Inflammatory macrophage treated with lipopolysaccharide for 1 hour (primary cell): Measurements from ENCODE around the gene ZDHHC9.
A peak's percentile ranks its signal among the peaks of the same experiment; 100 is the strongest.

Experiments used
- DNase-seq, 2 donors: peaks; one replicate each; pipeline ENCODE4 v3.0.0-alpha.2; 2020 to 2022

The ZDHHC9 gene

DNA sequence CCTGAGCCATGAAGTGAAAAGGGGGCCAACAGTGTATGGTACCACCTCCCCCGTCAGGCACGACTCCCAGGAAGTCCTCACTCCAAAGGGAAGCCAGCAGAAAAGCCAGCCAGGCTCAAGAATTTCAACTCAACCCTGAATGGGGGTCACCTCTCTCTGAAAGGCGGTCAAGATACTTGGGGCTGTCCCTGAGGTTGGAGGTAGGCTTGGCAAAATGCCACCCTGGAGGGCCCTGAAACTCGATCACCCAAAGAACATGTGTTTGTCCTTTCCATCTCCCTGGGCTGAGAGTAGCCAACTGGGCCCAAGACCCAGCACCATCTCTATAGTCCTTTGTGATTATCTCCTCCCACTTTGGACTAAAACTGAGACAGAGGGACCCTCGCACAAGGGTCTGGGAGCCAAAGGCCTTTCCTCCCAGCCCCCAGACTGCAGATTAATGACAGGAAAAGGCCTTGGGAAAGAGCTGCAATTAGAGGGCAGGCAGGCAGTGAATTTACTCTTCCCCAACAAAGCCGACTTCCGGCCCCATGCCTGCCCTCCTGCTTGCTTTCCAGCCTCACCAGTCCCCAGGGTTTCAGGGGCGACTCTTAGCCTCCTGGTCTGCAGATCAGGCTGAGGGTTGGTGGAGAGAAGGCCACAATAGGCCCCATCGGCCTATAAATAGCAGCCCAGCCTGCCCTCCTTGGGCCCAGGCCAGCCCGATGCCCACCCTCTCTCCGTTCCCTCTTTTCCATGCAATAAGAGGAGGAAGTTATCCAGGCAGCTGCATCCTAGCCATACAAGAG lies 58.3 kb downstream of the ZDHHC9 start:
- DNase-seq: no peak

DNA sequence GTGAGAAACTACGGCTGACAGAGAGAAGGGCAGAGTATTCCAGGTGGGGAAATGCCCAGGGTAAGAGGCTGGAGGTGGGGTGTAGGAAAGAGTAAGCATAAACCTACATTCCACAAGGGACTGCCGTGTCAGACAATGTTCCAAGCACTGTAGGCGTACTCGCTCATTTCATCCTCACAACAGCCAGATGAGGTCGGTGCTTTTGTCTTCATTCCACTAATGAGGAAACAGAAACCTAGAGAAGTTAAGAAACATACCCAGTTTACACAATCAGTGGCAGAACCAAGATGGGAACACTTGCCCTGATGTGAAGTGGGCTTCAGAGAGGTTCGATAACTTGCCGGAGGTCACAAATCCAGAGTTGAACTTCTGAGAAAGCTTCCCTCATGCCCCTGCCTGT lies 59.3 kb downstream of the ZDHHC9 start:
- DNase-seq: peak; percentile 70 to 77

DNA sequence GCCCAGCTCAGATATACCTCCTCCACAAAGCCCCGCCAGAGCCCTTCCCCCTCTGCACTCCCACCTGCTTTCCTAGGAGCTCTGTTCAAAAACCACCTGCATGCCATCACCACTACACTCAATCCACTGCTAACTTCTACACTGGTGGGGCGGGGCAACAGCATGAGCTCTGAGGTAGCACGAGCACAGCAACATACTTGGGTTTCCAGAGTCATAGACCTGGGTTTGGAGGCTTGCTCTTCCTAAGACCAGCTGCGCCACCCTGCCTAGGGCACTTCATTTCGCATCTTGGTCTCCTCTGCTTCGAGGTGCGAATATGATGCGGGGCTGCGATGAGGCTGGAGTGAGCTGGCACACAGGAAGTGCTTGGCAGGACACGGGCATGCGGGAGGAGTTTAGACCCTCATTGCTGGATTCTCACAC lies 60.4 kb downstream of the ZDHHC9 start:
- DNase-seq: no peak

DNA sequence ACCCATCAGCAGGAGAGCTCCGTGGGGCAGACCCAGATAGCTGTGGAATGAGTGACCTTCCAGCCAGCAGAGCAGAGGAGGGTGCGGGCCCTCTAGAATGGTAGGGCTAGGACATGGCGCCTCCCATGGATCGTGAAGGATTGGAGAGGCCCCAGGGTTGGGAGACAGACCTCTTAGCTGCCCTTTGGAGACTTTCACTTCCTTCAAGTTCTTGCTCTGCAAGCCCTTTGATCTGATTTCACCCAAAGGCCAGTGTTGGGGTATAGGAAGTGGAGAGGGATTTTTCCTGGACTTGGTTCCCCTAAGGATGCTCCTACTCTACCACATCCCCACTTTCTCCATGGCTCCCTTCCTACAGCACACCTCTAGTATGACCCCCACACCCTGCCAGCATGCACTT lies 61.0 kb downstream of the ZDHHC9 start:
- DNase-seq: peak in 1 of 2 donors; percentile 38

DNA sequence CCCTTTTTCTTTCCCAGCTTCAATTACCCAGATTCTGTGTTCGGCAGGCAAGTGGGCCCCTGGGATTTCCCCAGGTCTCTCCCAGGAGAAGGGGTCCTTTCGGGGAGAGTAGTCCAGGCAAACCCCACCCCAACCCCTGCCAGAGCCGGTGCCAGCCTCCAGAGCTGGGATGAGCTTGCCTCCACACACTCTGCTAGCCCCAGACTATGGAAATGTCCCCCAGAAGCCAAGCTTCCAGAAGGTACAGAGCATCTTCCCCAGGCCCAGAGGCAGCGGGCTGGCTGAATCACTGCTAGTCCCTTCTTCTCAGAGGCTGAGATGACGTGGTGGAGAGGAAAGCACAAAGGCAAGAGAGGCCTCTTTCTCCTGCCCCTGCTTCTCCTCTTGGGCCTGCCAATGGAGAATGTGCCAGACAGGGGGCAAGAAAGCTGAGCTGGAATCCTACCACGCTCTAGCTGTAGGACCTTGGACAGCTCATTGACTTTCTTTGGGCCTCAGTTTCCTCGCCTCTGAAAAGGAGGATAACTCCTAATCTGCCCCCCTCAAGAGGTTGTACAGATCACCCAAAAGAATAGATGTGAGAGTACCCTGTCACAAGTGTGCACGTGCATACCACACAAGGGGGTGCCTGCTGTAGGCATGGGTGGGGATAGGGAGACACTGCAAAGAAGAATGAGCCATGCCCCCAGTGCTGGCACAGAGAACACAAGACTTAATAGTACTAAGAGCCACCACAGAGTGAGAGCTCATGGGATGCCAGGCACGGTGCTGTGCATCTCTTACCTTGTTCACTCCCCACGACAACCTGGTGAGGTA lies 61.8 kb downstream of the ZDHHC9 start:
- DNase-seq: no peak

DNA sequence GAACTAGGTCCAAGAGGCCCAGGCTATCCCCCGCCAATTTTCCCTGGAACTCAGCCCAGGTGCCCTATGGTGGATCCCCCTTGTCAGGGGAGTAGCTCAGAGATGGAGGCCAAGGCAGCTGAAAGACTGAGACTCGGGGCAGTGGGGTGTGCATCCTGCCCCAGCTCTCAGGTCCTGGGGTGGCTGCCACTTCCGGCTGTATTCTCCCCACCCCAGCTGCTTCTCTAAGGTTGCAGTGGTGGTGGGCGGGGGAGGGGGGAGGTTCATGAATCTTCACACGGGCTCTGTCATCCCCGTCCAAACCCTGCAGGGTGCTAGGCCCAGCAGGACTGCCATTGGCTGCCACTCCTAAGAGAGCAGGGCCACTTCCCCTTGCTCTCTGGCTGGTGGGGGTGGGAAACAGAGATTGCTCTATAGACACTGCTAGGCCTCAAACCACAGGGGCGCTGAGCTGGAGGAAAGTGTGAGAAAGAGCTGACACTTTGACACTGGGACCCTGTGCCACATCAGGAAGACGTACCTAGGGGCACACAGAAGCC lies 62.5 kb downstream of the ZDHHC9 start:
- peak; percentile 60 to 85 for DNase-seq

DNA sequence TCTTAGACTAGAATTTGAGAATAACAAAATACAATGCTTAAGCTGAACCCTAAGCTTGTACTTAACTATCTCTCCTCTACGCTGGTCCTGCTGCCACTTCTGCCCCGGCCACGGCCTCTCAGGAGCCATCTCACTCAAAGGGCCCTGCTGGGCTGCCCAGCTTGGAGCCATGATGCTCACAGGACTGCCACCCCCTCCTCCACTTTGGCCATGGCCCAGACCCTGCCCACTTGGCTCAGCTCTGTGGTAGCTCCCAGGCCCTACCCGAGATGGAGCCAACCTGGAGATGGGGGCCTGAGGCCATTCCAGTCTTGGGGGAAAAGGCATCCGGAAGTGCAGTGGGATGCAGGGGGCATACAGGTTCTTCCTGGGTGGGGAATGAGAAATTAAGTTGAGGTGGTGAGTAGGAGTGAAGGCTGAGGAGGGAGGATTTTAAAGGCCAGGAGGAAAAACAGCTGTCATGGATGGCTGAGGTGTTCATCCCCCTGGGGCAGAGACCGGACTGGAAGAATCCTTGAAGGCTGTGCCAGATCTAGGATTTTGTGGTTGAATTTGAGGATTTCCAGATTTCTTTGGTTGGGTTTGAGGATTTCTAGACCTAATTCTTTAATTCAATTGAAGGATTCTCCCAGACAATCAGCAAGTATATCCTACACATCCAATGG lies 63.1 kb downstream of the ZDHHC9 start:
- DNase-seq: no peak

DNA sequence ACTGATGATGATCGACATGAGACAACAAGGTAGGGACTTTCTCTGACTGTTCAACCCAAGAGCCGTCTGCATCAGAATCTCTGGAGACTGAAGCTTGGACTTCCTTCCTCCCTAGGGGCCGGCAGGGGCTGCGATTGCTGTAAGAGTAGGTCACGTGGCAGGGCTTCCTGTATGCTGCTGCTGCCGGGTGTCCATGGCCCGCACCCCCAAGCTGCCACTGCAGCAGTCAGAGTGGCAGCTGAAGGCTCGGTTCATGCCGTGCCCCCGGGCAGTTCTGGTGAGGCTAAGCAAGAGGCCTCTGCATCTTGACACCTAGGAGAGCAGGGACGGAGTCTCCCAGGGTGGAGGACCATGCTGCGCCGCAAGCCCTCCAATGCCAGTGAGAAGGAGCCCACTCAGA lies 63.9 kb downstream of the ZDHHC9 start, which contains the start of gene SASH3:
SASH3 (plus strand) TSS at position 203 of the 400 bp plus-strand sequence; CDS start at position 352, 149 bp downstream.
- DNase-seq: peak; percentile 62 to 77

DNA sequence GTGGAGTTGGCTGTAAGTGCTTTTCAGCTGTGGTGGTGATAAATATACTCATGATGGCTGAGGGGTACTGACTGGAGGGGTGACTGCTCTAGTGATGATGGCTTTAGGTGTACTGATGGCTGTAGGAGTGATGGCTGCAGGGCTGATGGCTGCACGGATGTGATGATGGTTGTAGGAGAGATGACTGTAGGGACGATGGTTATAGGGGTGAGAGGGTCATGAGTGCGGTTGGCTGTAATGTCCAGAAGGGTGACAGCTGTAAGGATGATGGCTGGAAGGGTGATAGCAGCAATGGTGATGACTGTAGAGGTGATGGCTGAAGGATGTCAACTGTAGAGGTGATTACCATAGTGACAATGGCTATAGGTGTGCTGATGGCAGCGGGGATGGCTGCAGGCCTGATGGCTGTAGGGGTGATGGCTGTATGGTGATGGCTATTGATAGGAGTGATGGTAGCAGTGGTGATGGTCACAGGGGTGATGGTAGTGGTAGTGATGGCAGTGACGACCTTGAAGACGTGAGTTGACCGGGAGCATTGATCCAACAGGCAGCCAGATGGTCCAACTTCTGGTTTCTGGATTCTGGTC lies 64.5 kb downstream of the ZDHHC9 start:
- DNase-seq: no peak

DNA sequence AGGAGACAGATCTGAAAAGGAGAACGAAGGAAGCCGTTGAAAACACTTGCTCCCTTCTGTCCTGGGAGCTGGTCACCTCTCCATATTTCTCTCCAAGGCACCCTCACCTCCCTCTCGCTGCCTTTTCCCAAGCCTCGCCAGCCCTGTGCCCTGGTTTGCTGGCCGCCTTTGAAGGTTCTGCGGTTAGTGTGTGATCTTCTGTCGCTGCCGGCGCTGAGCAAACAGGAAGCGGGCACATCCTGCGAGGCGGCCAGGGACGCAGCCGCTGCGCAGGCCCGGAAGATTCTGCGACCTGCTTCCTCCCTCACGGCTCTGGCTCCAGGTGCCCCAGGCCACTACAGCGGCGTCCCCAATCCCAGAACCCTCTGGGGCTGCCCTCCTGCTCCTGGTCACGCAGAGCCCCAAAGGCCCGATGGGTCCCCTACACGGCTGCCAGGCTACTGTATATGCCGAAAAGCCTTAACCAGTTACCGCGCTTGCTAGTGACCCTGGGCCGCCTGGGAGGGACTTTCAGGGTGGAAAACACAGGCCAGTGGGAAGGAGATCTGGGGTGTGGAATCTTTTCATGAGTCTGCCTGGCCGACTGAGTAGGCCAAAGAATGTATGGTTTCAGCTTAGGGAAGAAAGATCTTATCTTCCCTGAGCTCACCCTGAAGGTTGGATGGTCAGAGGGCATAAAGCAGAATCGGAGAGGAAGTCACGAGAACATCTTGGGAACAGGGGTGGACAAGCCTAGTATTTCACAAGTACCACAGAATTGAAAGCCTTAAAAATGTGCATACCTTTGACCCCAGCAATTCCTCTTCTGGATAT lies 66.3 kb downstream of the ZDHHC9 start:
- peak; percentile 34 to 83 for DNase-seq

DNA sequence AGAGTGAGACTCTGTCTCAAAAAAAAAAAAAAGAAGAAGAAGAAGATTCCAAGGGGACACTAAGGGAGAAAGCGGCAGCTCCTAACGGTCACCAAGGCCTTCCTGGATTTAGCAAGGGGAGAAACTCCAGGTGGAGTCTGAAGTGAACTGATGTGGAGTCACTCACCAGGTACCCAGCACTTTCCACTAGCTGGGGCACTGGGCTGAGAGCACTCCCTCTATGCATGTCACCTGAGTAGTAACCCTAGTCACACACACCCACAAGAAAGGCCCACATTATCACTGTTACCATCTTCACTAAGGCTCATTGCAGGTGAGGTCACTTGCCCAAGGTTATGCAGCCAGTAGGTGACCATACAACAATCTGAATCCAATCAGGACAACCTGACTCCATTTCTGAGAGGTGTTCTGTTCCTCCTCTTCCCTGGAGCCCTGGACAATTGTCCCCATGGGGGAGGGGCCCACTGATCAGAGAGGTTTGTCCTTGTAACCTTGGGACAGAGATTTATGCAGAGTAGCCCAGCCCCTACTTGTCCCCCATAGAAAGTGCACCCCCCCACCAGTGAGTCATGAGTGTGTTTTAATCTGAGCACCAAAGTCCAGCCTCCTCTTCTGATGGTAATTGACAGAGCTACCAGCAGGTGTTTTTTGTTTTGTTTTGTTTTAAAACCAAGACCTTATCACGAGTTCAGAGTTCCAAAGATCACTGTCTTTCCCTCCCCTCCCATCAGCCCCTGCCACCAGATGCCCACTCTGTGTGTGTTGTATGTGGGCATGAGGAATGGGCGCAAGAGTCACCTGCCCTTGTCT lies 69.8 kb downstream of the ZDHHC9 start:
- DNase-seq: no peak

DNA sequence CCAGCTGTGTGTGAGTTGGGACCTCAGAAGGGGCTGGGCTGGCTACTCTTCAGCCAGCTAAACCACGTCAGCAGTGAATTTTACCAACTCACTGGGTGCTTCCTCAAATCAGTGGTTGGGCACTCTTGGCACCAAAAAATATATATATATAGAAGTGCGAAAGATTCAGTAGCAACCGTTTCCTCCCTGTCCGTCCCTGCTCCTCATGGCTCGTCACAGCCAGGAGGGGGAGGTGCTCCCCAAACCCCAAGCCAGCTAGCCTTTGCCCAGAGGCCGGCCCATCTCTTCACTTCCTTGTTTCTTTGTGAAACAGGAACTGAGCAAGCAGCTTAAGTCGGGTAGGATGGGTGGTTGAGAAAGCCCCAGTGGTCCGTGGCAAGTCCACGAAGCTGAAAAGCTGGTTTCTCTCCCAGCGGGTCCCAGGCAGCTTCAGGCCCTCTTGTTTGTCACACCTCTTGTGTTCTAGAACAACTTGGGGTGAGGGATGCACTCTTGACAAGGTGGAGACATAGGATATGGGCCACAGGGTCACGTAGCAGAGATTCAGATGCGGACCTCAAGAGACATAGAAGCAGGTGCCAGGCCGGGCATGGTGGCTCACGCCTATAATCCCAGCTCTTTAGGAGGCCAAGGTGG lies 70.8 kb downstream of the ZDHHC9 start:
- peak; percentile 80 to 90 for DNase-seq

DNA sequence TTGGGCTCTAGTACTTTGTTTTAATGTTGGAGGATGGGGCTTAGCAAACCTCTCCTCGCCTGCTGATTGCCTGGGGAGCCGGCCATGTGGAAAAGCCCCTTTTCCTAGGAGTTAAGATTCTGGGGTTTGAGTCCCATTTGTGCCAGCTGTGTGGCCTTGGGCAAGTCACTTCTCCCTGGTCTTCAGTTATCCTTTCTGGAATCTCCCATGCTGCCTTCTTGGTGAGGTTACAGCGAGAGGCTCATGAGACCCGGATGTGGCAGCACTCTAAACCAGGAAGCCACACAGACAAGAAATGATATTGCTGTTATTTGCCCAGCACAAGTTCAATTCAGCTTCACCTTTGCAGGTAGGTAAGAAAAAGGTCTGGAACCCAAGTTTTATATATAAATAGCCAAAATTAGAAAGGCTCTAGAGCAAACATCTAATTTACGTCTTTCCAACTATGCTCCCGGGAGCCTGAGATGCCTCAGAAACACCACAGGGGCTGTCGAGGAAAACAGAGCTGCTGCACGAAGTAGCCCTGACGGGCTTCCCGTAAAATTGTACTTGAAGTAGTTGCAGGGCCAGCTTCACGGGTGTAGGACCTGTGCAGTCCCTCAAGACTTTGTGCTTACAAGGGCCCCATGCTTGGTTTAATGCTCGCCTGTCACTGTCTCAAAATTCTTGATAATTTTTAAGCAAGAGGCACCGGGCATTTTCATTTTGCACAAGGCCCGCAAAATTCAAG lies 72.3 kb downstream of the ZDHHC9 start:
- no peak for DNase-seq

DNA sequence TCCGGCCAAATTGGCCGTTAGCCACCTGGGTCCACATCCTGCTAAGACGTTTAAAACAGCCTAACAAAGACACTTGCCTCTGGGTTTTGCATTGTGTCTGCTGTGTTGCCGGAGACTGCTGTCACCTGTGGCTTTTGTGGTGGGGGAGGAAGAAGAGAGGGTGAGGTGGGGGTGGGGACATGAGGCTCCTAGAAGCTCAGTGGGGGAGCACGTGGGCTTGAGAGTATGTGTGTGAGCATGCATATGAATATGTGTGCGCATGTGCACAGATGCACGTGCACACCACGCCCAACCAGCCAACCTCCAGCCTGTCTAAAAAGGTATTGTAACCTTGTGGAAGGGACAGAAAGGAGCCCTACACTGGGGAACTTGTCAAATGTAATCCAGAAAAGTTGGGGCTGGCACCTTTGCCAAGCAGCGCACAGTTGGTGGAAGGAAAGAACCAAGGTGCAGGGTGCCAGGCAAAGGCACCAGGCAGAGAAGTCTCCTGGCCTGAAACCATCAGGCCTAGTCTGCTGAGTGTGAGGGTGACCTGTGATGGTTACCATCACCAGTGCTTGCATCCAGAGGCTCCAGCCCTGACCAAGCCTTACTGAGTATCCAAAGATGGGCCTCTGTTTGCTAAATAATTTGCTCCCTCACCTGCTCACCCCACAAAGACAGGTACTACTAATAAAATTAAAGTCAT lies 74.1 kb downstream of the ZDHHC9 start:
- DNase-seq: no peak

DNA sequence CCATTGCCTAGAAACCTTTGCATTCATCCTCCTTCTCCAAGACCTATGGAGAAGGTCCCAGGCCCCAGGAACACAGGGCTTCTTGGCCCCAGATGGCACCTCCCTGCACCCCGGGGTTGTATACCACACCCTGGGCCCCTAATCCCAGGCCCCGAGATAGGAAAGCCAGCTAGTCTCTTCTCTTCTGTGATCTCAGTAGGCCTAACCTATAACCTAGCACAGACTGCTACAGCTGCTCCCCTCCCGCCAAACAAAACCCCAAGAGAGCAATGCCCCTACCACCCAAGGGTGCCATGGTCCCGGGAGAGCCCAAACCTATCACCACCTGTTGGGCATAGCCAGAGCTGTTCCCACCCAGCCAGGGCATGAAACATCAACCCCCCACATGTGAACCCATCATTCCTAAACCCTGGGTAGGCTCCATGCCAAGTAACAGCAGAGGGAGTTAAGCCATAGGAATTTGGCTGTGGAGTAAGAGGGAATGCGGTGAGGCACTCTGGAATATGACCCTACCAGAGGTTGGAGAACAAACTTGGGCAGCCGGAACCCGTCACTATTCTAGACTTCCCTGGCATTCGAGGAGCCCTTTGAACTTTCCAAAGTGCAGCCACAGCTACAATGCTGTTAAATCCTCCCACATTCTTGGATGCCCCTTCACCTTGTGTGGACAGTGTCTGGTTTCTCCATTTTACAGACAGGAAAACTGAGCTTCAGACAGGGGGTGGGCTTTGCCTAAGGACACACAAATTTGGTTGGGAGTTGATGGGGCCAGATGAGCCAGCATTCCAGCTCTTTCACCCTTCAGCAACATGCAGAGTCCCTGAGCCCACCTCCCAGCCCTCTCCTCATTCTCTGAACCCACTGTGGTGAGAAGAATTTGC lies 74.9 kb downstream of the ZDHHC9 start:
- no peak for DNase-seq

DNA sequence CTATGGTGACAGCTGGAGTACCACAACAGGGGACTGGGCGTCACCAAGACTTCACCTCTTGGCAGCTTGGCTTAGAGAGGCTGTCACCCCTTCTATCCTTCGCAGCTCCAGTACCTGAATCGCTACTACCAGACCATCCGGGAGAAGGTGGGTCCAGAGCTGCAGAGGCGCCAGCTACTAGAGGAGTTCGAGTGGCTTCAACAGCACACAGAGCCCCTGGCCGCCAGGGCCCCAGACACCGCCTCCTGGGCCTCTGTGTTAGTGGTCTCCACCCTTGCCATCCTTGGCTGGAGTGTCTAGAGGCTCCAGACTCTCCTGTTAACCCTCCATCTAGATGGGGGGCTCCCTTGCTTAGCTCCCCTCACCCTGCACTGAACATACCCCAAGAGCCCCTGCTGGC lies 75.5 kb downstream of the ZDHHC9 start:
- no peak for DNase-seq

DNA sequence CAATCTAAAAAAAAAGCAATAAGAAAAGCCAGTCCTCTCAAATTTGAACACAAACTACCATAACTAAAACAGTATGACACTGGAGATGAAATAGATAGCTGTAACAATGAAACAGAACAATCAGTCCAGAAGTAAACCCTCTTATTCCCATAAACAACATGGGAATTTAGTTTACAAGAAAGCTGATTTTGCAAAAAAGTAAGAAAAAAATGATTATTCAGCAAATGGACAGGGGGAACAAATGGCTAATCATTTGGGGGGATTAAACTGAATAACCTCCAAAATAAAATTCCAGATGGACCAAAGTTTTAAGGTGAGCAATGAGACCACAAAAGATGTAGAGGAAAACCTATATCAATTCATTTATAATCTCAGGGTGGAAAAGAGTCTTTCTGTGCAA lies 80.0 kb downstream of the ZDHHC9 start:
- no peak for DNase-seq

DNA sequence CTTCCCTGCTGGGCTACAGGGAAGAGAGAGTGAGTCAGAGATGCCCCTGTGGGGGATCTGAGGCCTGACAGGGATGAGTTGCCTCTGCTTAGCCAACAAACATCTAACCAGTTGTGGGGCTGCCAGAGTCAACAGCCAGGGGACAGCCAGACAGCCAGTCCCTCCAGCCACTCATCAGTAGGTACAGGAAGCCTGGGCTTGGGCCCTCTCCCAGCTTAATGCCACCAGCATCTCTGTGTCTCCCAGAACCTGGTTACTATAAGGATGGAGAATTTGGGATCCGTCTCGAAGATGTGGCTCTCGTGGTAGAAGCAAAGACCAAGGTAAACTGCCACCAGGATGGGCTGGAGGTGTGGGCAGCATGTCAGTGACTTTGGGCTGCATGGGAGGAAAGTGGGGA lies 81.2 kb downstream of the ZDHHC9 start:
- DNase-seq: no peak
